Central memory CD8-positive, alpha-beta T cell (primary cell): ENCODE data around the gene MSANTD3.
A peak's percentile ranks its signal among the peaks of the same experiment; 100 is the strongest.

Source experiments
- ATAC-seq: fragments of 150-1000 bp; cut with Tn5 transposase; replicated peaks from 2 replicates; pipeline ENCODE4 v1.10.0; 2022; ENCODE audit warnings: mild to moderate bottlenecking, moderate FRiP score, moderate number of reproducible peaks; ENCODE audit not compliant: poor library complexity, severe bottlenecking; ENCODE audit errors: extremely low read depth
- DNase-seq, 2 donors: peaks; one replicate each; pipeline ENCODE4 v3.0.0; 2021; ENCODE audit warnings: low spot score in 2 of 2
- H3K27ac Mint-ChIP-seq: one replicate; pipeline ENCODE4 v1.8.0; 2022; ENCODE audit warnings: low read depth, mild to moderate bottlenecking, moderate library complexity, mixed read lengths
- H3K27me3 Mint-ChIP-seq: one replicate; pipeline ENCODE4 v1.8.0; 2022; ENCODE audit warnings: mixed read lengths
- H3K36me3 Mint-ChIP-seq: one replicate; pipeline ENCODE4 v1.8.0; 2022; ENCODE audit warnings: mild to moderate bottlenecking, moderate library complexity, mixed read lengths; ENCODE audit not compliant: insufficient read depth
- H3K4me1 Mint-ChIP-seq: one replicate; pipeline ENCODE4 v1.8.0; 2022; ENCODE audit warnings: mixed read lengths
- H3K4me3 Mint-ChIP-seq: one replicate; pipeline ENCODE4 v1.8.0; 2022; ENCODE audit warnings: mild to moderate bottlenecking, moderate library complexity, mixed read lengths
- H3K9me3 Mint-ChIP-seq: one replicate; pipeline ENCODE4 v1.8.0; 2022; ENCODE audit warnings: mixed read lengths

Gene MSANTD3

GRCh38 chr9:100452894-100453293 lies 26.0 kb downstream of the MSANTD3 start:
- no peaks in the 10 kb centered on the region for H3K27me3 Mint-ChIP-seq
- no peak overlapping the region for H3K27ac Mint-ChIP-seq
- no peak for ATAC-seq
- DNase-seq, result no peak
- peaks cover 4% of the 10 kb centered on the region for H3K36me3 Mint-ChIP-seq
- no peaks in the 10 kb centered on the region for H3K9me3 Mint-ChIP-seq
- no peak overlapping the region for H3K4me3 Mint-ChIP-seq
- H3K4me1 Mint-ChIP-seq, result no peaks in the 10 kb centered on the region

- Mint-ChIP-seq H3K4me3 (no peak overlapping the region), H3K4me1 (no peaks in the 10 kb centered on the region), H3K36me3 (peaks cover 4% of the 10 kb centered on the region), H3K9me3 (no peaks in the 10 kb centered on the region), H3K27me3 (no peaks in the 10 kb centered on the region), H3K27ac (no peak overlapping the region)
- DNase-seq (no peak), ATAC-seq (no peak)
Measured at GRCh38 chr9:100455470-100455869, 28.5 kb downstream of the MSANTD3 start.

DNA sequence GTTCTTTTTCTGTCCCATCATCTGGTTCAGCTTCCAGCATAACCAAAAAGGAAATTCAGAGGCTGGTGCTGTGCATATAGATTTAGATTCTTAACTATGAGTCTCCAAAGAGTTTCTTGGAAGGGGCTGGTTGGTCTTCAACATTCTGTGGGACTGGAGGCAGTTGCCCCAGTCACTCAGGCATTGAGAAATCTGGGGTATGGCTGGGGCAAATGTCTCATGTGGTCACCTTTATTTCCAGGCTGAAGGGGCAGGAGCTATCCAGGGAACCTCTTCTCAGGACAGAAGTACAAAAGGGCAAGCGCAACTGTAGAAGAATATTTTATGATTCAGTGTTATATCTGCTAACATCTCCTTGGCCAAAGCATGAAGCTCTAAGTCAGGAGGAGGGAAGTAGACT lies 30.6 kb downstream of the MSANTD3 start:
- H3K27ac Mint-ChIP-seq, result no peak overlapping the region
- H3K4me3 Mint-ChIP-seq, result no peak overlapping the region
- no peaks in the 10 kb centered on the region for H3K9me3 Mint-ChIP-seq
- DNase-seq (no peak), ATAC-seq (no peak)
- H3K4me1 Mint-ChIP-seq, result no peaks in the 10 kb centered on the region
- H3K36me3 Mint-ChIP-seq, result peaks cover 2% of the 10 kb centered on the region
- H3K27me3 Mint-ChIP-seq, result no peaks in the 10 kb centered on the region

DNA sequence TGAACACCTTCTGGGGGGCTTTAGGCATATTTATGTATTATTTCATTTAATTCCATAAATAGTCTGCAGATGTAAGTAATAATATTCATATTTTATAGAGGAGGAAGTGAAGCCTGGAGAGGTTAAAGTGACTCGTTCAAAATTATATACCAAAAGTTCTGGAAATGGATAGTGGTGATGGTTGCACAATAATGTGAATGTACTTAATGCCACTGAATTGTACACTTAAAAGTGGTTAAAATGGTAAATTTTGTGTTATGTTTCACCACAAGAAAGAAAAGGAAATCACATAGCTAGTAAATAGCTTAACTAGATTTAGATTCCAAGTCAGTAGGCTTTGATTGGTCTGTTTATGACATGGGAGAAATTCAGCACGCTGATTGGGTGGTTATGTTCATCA lies 33.0 kb downstream of the MSANTD3 start:
- Mint-ChIP-seq H3K36me3 (peaks cover 2% of the 10 kb centered on the region), H3K27ac (no peak overlapping the region), H3K9me3 (no peaks in the 10 kb centered on the region), H3K27me3 (no peaks in the 10 kb centered on the region), H3K4me3 (no peak overlapping the region), H3K4me1 (no peaks in the 10 kb centered on the region)
- DNase-seq, result no peak
- no peak for ATAC-seq

GRCh38 chr9:100465274-100465673 lies 38.3 kb downstream of the MSANTD3 start:
- DNase-seq, result no peak
- H3K36me3 Mint-ChIP-seq, result no peaks in the 10 kb centered on the region
- H3K27ac Mint-ChIP-seq, result no peak overlapping the region
- ATAC-seq, result no peak
- no peaks in the 10 kb centered on the region for H3K9me3 Mint-ChIP-seq
- H3K4me1 Mint-ChIP-seq, result no peaks in the 10 kb centered on the region
- no peak overlapping the region for H3K4me3 Mint-ChIP-seq
- H3K27me3 Mint-ChIP-seq, result no peaks in the 10 kb centered on the region

DNA sequence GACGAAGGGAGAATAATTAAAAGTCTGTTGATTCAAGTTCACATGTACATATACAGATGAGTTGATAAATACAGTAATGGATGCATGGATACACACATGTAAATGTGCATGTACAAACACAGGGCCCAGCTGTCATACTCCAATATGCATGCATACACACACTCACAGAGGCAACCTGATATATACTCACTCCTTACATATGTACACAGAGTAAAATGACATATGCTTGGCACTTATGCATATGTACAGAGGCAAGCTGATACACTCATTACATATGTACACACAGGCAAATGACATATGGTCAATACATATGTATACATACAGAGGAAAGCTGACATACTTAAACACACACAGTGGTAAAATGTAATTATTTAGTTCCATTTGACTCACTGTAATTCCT lies 38.8 kb downstream of the MSANTD3 start:
- Mint-ChIP-seq H3K27ac (no peak overlapping the region), H3K9me3 (no peaks in the 10 kb centered on the region), H3K27me3 (no peaks in the 10 kb centered on the region), H3K36me3 (no peaks in the 10 kb centered on the region), H3K4me3 (no peak overlapping the region), H3K4me1 (no peaks in the 10 kb centered on the region)
- no peak for DNase-seq
- no peak for ATAC-seq

DNA sequence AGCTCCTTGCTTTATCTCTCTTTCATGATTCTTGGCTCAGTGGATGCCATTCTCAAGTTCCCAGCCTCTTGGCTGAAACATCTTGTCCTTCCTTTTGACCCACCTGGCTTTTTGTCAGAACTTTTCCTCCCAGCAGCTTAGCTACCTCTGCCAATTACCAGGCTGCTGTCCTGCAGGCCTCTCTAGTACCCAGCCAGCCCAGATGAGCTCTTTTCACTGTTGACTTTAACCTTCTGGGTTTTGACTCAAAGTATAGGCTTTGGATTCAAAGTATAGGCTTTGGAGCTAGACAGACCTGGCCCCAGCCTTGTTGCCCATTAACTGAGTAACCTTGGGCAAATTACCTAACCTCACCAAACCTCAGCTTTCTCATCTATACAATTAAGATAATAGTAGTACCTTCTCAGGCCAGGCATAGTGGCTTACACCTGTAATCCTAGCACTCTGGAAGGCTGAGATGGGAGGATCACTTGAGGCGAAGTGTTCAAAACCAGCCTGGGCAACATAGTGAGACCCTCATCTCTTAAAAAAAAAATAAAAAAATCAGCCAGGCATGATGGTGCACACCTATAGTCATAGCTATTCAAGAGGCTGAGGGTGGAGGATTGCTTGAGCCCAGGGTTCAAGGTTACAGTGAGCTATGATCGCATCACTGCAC lies 39.4 kb downstream of the MSANTD3 start:
- Mint-ChIP-seq H3K4me1 (no peaks in the 10 kb centered on the region), H3K36me3 (no peaks in the 10 kb centered on the region), H3K9me3 (no peaks in the 10 kb centered on the region), H3K27ac (no peak overlapping the region), H3K4me3 (no peak overlapping the region), H3K27me3 (peaks cover 3% of the 10 kb centered on the region)
- ATAC-seq, result no peak
- DNase-seq, result no peak

DNA sequence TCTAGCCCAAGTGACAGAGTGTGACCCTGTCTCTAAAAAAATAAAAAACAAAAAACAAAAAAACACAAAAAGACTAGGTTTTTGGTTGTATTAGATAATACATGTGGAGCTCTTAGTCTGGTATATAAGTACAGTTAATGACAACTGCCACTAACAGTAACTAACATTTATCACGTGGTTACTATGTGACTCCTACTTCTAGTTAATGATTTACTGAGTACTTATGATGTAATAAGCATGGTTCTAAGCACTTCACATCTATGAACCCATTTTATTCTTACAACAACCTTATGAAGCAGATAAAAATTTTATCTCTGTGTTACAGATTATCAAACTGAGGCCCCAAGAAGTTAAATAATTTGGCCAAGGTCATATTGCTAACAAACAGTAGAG lies 39.9 kb downstream of the MSANTD3 start:
- H3K9me3 Mint-ChIP-seq, result no peaks in the 10 kb centered on the region
- H3K4me3 Mint-ChIP-seq, result no peak overlapping the region
- no peaks in the 10 kb centered on the region for H3K36me3 Mint-ChIP-seq
- H3K27me3 Mint-ChIP-seq, result peaks cover 9% of the 10 kb centered on the region
- ATAC-seq, result no peak
- H3K27ac Mint-ChIP-seq, result no peak overlapping the region
- DNase-seq, result no peak
- no peaks in the 10 kb centered on the region for H3K4me1 Mint-ChIP-seq

DNA sequence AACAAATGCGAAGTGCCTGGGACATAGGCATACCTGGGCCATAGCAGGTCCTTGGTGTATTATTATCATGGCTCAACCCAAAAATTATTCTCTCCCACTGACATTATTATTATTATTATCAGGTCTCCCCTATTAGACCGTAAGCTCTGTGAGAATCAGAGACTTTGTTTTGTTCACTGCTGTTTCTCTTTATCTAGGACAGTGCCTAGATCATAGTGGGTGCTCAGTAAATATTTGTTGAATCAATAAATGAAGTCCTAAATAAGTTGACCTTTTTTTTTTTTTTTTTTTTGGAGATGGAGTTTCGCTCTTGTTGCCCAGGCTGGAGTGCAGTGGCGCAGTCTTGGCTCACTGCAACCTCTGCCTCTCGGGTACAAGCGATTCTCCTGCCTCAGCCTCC lies 41.1 kb downstream of the MSANTD3 start:
- Mint-ChIP-seq H3K27ac (no peak overlapping the region), H3K36me3 (no peaks in the 10 kb centered on the region), H3K9me3 (no peaks in the 10 kb centered on the region), H3K4me3 (no peak overlapping the region), H3K4me1 (no peaks in the 10 kb centered on the region), H3K27me3 (peaks cover 19% of the 10 kb centered on the region)
- DNase-seq (no peak), ATAC-seq (no peak)

DNA sequence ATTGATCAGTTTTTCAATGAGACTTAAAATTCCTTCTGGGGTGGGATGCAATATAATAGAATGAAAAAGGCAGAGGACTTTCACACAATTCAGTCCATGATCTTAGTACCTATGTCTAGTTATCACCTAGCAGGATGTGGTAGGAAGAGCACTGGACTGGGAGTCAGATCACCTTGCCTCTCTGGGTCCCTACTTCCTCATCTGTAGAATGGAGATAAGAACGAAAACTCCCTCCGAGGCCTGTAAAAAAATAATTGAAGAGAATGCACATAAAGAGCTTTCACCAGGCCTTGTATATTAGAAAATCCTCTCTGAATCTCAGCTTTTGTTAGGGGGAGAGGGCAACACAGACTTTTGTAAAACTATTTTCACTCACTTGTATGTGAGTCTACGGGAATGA lies 45.3 kb downstream of the MSANTD3 start:
- peak overlapping the region; percentile 32 for H3K4me3 Mint-ChIP-seq
- ATAC-seq, result no peak
- no peaks in the 10 kb centered on the region for H3K36me3 Mint-ChIP-seq
- no peak overlapping the region for H3K27ac Mint-ChIP-seq
- DNase-seq, result no peak
- H3K9me3 Mint-ChIP-seq, result no peaks in the 10 kb centered on the region
- H3K4me1 Mint-ChIP-seq, result peaks cover 8% of the 10 kb centered on the region
- peaks cover 42% of the 10 kb centered on the region for H3K27me3 Mint-ChIP-seq

DNA sequence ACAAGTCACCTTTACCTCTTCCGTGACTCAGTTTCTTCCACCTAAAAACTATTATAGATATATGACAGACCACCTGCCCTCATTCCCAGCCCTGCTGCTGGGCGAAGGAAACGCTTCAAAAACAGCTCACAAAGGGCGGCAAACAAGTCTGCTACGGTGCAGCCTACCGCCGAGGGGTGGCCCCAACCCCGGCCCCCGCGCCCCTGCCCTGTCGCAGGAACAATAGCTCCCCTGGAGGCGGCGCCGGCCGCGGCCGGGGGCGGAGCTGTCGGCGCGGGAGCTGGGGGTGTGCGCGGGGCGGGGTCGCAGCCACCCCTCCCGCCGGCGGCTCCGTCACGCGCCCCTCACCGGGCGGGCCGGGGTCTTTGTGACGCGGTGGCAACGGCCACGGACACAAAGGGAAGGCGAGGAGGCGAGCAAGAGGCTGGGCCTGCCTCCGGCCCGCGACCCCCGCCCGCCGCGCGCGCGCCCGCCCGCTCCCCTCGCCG lies 45.9 kb downstream of the MSANTD3 start, which contains the start of gene TMEFF1:
Gene TMEFF1 (plus strand): TSS at position 362 of the 488 bp plus-strand sequence. CDS start 396 bp downstream, outside the sequence.
- Mint-ChIP-seq H3K27me3 (peaks cover 42% of the 10 kb centered on the region), H3K4me1 (peaks cover 8% of the 10 kb centered on the region), H3K27ac (no peak within 1 kb of the TSS), H3K9me3 (no peaks in the 10 kb centered on the region), H3K4me3 (peak within 1 kb of the TSS; percentile 60), H3K36me3 (no peaks in the 10 kb centered on the region)
- ATAC-seq, result peak; percentile 60
- no peak for DNase-seq

DNA sequence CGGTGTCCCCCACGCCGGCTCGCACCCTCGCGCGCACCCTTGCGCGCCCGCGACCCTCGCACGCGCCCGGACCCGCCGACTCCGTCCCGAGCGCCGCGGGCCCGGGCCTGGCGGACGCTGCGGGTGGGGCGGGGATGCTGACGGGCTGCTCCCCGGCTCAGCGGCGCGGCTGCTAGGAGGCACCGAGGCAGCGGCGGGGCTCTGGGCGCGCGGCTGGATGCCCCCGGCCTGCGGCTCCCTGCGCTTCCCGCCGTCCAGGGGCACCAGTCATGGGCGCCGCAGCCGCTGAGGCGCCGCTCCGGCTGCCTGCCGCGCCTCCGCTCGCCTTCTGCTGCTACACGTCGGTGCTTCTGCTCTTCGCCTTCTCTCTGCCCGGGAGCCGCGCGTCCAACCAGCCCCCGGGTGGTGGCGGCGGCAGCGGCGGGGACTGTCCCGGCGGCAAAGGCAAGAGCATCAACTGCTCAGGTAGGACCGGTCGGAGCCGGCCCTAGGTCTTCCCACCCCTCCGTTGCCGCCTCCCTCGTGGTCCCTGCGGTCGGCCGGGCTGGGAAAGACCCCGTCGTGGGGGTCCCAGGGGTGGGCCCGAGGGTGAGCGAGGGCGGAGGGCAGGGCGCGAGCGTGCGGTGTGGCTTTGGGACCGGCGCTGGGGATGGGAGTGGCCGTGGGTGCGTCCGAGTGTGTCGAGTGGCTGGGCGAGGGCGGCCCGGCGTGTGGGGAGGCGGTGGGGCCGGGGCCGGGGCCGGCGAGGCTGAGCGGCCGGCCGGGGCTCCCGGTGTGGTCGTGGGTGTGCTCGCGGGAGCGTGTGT lies 46.5 kb downstream of the MSANTD3 start:
- Mint-ChIP-seq H3K36me3 (no peaks in the 10 kb centered on the region), H3K4me3 (peak overlapping the region; percentile 60), H3K27ac (no peak overlapping the region), H3K27me3 (peaks cover 42% of the 10 kb centered on the region), H3K4me1 (peaks cover 8% of the 10 kb centered on the region), H3K9me3 (no peaks in the 10 kb centered on the region)
- DNase-seq (peak in 1 of 2 donors; percentile 17), ATAC-seq (peak; percentile 57)
